ENCODE results near the gene NLRC5.
"Not testable (repeated sequence)": the region's sequence is repeated elsewhere in the genome, so short reads cannot be mapped to it uniquely, and the experiment has no call there.

The NLRC5 gene

DNA sequence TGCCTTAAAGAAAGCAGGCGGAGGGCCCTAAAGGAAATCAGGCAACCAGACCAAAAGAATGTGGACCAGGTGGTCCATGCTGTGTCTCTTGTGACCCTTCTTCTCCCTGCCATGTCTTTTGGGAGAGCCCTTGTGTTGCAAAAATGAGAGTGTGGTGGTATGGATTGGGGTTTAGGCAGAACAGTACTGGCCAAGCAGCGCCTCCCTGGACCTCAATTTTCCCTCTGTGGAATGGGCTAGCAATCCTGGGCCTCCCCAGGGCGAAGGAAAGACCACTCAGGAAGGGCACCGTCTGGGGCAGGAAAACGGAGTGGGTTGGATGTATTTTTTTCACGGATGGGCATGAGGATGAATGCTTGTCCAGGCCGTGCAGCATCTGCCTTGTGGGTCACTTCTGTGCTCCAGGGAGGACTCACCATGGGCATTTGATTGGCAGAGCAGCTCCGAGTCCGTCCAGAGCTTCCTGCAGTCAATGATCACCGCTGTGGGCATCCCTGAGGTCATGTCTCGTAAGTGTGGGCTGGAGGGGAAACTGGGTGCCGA lies 7.6 kb upstream of the NLRC5 start:
- no peak for DNase-seq (ENCODE audit: low read depth)

DNA sequence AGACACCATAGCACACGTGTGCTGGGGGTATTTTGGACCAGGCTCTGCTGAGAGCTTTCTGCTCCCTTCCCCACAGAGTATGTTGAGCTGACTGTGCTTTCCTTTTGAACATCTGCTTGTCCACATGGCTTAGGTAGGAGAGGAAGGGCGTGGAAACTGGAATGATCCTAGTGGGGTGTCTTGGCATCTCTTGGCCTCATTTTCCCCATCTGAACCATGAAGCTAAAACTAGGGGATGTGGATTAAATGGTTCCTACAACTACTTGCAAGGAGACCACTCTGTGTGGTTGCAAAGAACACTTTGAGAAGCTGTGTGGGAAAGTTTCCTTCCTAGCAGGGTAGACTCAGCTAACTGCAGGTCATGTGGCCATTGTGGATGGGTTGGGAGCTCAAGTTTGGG lies 6.7 kb upstream of the NLRC5 start:
- DNase-seq (ENCODE audit: low read depth) = no peak

DNA sequence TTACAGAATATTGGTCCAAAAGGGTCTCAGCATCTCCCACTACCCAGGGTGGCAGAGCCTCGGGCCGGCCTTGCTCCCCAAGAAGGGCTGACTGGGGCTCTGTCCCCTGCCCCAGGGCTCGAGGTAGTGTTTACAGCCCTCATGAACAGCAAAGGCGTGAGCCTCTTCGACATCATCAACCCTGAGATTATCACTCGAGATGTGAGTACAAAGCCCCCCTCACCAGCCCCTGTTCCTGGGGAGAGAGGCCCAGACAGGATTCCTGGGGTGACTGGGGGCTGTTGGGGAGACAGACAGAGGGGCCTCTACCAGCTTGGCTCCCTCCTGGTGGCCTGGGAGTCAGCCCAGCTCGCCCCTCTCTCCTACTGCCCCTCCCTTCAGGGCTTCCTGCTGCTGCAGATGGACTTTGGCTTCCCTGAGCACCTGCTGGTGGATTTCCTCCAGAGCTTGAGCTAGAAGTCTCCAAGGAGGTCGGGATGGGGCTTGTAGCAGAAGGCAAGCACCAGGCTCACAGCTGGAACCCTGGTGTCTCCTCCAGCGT lies 6.1 kb upstream of the NLRC5 start:
- no peak for DNase-seq (ENCODE audit: low read depth)

DNA sequence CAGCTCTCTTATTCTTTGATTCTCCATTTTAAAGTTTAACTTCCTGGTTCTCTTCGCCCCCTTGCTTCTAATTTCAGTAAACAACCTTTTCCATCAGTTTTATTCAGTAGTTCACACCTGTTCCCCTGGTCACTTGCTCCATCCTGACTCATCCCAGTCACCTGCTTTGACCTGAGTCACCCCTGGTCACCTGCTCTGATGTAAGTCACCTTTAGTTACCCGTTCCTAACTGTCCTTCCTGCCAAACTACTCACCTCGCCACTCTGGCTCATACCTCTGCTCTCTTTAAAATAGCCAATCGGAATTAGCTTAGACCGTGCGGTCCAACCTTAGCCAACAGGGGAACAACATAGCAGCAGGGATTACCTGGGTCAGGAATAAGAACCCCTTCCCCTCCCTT lies 4.7 kb upstream of the NLRC5 start:
- no peak for DNase-seq (ENCODE audit: low read depth)

DNA sequence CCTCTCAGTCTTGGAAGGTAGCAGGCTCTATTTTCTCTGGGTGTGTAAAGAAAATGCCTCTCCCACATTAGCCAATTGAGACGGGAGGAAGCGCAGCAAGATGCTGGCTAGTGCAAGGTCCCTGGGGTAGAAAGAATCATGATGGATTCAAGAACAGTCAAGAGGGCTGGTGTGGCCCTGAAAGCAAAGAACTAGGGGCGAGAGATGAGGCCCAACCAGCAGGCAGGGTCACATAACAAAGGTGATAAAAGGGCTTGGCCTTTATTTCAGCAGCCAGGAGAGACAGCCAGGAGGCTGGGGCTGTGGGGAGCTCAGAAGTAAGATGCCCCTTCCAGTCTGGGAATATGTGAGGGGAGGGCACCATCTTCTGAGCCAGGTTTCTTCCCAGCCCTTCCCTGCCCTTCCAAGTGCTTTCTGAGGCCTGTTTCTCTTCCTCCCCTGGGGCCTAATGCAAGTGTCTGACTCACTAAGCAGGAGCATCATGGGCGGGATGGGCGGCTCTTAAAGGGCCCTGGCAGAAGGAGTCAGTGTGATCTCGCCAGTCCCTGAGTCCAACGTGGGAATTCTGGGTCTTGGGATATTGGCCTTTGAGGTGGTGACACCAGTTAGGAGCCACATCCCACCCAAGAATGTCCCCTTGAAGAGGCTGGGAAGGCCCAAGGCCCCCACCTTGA lies 3.9 kb upstream of the NLRC5 start:
- DNase-seq (ENCODE audit: low read depth) = no peak

DNA sequence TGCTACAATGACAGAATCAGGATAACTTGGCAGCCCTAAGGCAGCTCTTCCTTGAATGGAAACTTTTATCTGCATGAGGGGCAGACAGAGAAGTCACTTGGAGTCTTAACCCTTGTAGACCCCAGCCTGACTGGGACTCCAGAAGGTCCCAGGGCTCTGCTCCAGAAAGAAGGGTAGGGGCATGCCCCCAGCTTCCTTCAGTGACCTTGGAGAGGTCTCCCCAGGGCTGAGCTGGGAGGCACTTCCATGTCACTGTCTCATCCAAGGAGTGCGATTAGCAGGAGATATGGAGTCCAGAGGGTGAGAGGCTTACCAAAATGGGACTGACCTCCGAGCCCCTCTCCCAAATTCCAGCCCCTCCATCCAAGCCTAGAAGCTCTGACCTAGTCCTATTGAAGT lies 3.4 kb upstream of the NLRC5 start:
- no peak for DNase-seq (ENCODE audit: low read depth)

DNA sequence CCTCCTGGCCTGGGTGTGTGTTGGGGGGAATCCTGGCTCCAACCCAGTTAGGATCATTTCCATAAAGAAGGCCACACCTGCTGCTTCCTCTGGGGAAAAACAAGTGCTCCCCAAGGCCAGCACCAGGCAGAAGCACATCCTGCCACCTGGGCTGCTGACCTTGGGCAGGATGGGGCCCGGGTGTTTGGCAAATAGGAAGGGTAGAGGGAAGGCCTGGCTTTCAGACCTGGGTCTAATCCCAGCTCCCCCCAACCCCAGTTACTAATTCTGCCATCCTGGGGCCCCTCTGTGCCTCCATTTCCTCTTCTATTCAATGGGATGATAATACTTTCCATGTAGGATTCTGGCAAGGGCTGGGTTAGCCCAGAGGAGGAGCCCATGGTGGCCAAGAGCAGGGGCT lies 3.0 kb upstream of the NLRC5 start:
- DNase-seq (ENCODE audit: low read depth) = no peak

DNA sequence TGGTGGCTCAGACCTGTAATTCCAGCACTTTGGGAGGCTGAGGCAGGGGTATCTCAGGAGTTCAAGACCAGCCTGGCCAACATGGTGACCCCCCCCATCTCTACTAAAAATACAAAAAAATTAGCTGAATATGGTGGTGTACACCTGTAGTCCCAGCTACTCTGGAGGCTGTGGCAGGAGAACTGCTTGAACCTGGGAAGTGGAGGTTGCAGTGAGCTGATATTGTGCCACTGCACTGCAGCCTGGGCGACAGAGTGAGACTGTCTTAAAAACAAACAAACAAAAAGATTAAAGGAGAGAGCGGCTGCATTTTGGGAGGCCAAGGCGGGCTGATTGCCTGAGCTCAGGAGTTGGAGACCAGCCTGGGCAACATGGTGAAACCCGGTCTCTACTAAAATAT lies 2.4 kb upstream of the NLRC5 start:
- DNase-seq (ENCODE audit: low read depth) = not testable (repeated sequence)

DNA sequence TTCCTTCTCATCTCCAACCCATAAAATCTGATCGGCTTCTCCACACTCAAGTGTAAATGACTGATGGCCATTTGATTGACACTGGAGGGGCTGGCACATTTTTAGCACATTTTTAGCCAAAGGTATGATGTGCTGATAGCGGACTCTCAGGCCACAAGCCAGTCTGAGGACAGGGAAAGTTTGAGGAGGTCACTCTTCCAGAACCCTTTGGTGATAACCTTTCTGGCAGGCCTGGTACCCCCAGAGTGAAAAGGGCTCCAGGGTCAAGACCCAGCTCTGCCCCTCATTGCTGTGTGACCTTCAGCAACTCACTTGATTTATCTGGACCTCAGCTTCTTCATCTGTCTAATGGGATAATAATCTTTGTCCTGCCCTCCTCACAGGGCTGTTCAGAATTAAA lies 1.7 kb upstream of the NLRC5 start:
- DNase-seq (ENCODE audit: low read depth) = no peak

DNA sequence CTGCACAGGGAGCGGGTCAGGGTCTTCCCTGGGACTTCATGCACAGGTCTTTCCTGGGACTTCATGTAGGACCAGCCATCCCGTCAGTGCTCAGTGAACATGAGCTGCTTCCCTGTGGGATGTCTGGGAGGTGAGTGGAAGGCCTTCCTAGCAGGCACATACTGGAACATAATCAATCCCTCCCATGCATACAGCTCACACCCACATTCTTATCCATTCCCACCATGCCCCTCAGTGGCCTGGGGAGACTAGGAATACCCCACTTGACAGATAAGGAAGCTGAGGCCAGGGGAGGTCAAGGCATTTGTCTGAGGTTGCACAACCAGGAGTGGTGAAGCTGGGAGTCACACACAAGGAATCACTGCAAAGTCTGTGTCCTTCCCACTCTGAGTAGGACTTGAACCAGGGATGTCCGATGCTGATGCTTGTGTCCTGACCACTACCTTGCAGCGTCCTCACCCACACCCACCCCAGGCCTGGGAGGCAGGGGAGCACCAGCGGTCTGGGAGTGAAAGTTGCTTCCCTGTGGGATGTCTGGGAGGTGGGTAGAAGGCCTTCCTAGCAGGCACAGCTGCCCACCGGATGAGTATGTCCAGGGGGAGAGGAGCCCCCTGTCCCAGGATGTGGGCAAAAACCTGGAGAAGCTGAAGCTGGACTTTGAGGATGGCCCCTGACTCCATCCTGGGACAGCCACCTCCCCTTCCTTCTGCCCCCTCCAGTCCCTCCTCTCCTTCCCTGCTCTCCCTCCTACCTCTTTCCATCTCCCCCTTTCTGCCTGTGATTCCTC lies 1.0 kb upstream of the NLRC5 start:
- no peak for DNase-seq (ENCODE audit: low read depth)

DNA sequence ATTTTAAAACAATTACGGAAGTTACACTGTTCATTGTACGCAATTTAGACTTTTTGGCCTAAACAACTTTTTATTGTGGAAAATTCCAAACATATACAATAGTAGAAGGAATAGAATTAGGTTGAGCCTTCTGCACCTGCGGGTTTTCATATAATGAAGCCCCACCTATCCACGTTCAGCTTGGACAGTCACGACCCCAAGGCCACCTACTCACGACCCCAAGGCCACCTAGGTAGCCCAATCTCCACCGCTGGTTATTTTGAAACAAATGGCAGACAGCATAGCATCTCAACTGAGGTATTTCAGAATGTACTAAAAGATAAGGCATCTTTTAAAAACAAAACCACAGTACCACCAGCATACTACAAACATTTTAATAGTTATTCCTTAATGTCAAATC lies 631 bp downstream of the NLRC5 start:
- DNase-seq (ENCODE audit: low read depth) = no peak

DNA sequence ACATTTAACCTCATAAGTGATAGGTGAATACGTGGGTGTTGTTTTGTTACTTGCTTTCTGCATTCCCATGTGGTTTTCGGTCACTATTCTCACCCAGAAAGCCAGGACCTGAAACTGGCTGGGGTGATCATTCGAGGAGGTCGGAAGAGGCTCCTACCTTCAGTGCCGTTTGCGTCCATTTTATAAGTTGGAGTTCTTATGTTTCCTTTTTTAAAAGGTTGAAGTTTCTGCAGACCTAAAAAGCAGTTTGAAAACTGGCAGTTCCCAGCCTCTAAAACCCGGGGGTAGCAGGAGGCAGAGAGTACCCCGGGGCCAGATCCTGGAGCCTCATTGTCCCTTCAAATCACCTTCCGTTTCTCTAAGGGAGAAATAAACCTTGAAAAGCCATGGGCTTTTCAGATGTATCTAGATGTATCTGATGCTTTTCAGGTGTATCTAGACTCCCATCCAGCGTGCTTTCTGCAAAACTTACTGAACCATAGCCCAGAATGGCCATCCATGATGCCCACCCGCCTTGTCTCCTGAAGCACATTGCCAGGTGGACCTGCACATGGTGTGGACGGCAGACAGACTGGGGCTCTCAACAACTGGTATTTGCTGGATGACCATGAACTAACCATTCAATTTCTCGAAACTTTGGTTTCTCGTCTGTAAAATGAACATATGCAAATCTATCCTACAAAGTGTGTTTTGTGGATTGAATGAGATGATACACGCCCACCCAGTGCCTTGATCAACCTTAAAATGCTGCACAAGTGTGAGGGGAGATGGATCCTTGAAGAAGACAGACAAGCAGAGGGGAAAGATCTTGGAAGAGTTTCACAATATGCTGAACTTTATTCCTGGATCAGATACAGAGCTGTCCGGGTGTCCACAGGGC lies 1.3 kb downstream of the NLRC5 start:
- DNase-seq (ENCODE audit: low read depth) = no peak

DNA sequence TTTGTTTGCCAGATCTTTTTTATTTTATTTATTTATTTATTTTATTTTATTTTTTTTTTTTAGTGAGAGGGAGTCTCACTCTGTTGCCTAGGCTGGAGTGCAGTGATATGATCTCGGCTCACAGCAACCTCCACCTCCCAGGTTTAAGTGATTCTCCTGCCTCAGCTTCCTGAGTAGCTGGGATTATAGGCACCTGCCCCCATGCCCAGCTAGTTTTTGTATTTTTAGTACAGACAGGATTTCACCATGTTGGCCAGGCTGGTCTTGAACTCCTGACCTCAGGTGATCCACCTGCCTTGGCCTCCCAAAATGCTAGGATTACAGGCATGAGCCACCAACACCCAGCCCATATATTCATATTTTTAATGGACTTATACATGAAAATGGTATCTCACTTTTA lies 3.1 kb downstream of the NLRC5 start:
- not testable (repeated sequence) for DNase-seq (ENCODE audit: low read depth)

DNA sequence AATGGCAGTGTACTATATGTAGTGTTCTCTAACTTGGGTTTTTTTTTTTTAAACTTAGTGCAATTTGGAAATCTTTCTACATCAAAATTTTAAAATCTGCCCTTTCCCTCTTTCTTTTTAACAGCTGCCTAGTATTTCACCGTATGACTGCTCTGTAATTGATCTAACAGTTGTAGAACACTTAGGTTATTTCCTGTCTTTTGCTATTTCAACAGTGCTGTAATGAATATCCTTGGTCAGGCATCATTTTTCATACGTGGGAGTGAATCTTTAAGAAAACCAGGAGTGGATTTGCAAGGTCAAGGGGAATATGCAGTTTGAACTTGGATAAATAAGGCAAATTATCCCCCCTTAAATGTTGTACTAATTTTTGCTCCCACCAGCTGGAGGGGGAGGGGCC lies 3.8 kb downstream of the NLRC5 start:
- DNase-seq (ENCODE audit: low read depth) = no peak

DNA sequence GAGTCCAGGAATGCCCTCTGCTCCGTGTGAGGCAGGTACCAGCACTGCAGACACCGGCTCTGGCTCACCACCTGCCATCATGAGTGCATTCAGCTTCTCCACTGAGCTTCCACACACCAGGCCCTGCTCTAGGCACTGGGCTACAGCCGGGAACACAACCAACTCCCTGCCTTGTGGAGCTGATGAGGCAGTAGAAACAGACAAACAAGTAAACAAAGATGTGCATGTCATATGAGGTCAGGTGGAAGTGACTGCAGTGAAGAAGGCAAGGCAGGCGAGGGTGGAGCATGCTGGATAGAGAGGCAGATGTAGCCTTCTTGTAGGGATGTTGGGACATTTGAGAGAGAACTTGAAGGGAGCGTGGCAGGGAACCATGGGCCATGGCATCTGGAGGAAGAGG lies 5.0 kb downstream of the NLRC5 start:
- DNase-seq (ENCODE audit: low read depth) = no peak

DNA sequence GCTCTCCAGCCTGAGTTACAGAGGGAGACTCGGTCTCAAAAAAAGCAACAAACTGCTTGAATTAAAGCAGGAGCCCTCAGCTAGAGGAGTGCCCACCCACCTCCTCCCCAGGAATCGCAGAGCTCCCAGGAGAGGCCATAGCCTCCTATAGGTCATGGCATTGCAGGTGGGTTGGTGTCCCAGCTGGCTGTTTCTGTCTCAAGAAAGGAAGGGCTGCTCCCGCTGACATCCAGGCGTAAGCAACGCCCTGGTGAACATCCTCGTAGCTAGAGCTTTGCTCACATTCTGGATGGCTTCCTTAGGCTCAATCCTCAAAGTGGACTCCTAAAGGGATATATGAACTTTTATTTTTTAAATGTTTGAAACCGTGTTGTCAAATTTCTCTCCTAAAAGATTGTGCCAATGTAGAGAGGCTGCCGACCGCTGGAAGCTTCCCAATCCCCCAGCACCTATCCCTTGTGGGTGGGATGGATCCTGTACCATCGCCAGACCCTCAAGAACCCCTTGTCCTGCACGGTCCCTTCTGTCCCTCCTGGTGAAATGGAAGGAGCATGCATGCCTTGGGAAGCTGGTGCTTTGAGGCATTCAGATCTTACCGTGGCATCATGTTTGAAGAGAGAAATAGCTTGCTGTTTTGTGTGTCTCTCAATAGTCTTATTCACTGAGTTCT lies 5.9 kb downstream of the NLRC5 start:
- DNase-seq (ENCODE audit: low read depth) = no peak

DNA sequence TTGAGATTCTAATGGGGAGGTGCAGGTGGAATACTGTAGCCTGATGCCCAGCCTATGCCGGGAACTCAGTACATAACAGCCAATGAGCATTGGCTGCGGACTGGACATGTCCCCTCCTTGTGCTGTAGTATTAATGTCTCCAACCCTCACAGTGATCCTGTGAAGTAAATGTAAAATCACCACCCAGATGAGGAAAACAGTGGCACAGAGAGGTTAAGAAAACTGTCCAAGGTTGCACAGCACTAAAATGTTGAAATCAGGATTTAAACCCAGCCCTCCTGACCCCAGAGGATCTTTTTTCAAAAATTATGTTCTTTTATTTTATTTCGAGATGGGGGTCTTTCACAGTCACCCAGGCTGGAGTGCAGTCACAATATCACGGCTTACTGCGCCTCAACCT lies 7.9 kb downstream of the NLRC5 start:
- DNase-seq (ENCODE audit: low read depth) = no peak

DNA sequence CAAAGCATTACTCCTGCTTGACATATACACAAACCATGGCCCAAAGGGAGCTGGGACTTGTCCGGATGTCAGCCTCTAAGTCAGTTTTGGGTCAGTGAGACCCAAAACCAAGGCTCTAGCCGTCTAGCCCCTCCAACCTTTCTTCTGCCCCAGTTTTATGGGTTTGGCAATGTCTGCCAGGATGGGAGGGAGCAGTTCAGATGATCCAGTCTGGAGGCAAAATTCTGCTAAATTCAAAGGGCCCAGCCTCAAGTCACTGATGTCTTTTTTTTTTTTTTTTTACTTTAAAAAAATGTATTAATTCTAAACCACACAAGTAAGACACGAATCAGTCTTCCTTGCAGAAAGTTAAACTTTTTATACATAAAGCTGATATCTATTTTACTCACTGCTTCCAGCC lies 8.6 kb downstream of the NLRC5 start:
- DNase-seq (ENCODE audit: low read depth) = no peak

DNA sequence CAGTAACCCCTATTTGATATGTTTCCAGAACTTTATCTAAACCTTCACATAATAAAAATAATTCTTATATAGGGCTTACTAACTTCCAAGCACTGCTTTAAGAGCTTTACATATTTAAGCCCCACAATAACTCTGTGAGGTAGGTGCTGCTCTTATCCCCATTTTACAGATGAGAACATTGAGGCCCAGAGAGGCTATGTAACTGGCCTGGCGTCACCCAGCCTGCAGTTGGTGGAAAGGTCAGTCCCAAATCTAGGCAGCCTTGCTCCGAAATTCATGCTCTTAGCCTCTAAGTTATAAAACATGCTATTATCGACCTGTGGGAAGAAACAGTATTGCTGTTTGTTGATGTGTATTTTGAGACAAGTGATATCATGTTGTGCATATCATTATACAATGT lies 9.0 kb downstream of the NLRC5 start:
- no peak for DNase-seq (ENCODE audit: low read depth)

DNA sequence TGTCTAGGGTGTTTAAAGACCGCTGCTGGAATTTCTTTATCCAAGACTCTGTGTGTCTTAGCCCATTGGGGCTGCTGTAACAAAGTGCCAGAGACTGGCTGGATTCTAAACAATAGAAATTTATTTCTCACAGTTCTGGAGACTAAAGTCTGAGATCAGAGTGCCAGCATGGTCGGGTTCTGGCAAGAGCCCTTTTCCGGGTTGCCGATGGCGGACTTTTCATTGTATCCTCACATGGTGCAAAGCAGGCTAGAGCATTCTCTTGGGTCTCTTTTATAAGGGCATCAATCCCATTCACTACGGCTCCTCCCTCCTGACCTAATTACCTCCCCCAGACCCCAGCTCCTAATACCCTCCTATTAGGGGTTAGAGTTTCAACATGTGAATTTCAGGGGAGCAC lies 9.5 kb downstream of the NLRC5 start:
- DNase-seq (ENCODE audit: low read depth) = no peak

DNA sequence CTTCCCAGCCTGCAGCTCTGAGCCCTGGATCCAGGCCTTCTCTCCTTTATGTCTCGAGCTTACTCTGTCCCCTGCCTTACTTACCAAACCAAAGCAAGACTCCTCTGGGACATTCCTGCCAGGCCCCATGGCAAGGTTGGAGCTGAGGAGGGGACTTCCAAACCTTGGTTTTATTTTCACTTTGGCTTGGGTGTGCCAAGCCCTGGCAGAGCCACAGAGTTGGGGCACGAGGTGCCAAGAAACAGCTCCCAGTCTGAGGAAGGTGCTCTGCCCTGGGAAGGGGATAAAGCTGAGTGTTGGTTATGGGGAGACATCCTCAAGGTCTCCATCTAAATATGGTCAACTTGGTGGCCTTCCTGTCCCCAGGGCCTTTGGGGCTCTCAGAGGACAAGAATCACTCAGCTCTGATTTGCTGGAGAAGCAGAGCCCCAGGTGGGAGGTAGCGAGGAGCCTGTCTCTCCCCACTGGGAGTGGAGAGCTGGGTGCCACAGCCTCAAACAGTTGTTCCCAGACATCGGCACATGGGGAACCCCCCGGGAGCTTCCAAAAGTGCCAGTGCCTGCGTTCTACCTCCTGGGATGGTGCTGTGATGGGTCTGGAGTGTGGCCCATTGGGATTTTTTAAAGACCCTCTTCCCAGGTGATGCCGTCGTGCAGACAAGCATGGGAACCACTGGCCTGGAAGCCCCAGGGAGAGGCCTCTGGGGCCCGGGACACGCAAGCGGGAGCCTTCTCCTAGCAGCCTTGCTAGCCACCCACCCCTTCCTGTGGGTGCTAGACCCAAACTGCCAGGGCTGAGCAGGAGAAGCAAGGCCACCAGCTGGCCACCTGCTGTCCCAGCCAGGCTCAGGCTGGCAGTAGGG lies 10.3 kb downstream of the NLRC5 start:
- DNase-seq (ENCODE audit: low read depth) = no peak
